Measurements from ENCODE around the gene PLXNA4. TPM values are rescaled to one million over a fixed set of nuclear protein-coding genes. Genes with fewer than 3 reads are reported as not detected.

Gene PLXNA4
- total and polyA plus RNA-seq, 3 experiments from 2014 or later = 0.02 to 0.05 TPM; not detected in 1

GRCh38 chr7:132083126-132083525, 493.1 kb downstream of the PLXNA4 start:
- Histone ChIP-seq H3K9me3 (ENCODE audit: low read length) (no peaks in the 10 kb centered on the region), H3K36me3 (ENCODE audit: insufficient read depth, low read length) (no peaks in the 10 kb centered on the region), H3K4me3 (ENCODE audit: low read length) (no peak overlapping the region), H3K27me3 (ENCODE audit: insufficient read depth, low read length, poor library complexity, severe bottlenecking) (no peaks in the 10 kb centered on the region), H3K27ac (ENCODE audit: low read depth, low read length) (no peak overlapping the region), H3K4me1 (ENCODE audit: insufficient read depth, low read length) (no peaks in the 10 kb centered on the region)
- ChIA-PET POLR2A (no interaction called here), CTCF (no interaction called here)
- H3K27ac Mint-ChIP-seq = no peak overlapping the region
- no peak overlapping the region for H3K4me3 Mint-ChIP-seq
- peaks cover 0 to 2% (median 0%) of the 10 kb centered on the region in 5 donors for H3K9me3 Mint-ChIP-seq
- DNase-seq = no peak
- H3K36me3 Mint-ChIP-seq = no peaks in the 10 kb centered on the region
- peaks cover 18 to 29% of the 10 kb centered on the region in 2 donors for H3K27me3 Mint-ChIP-seq
- no peaks in the 10 kb centered on the region for H3K4me1 Mint-ChIP-seq

GRCh38 chr7:132082394-132082793, 493.9 kb downstream of the PLXNA4 start:
- Mint-ChIP-seq H3K27ac (no peak overlapping the region), H3K4me1 (no peaks in the 10 kb centered on the region), H3K36me3 (no peaks in the 10 kb centered on the region), H3K4me3 (no peak overlapping the region), H3K27me3 (peaks cover 17 to 30% of the 10 kb centered on the region in 2 donors), H3K9me3 (no peaks in the 10 kb centered on the region)
- POLR2A ChIA-PET = no interaction called here
- H3K4me1 ChIP-seq (ENCODE audit: insufficient read depth, low read length) = no peaks in the 10 kb centered on the region
- H3K27me3 ChIP-seq (ENCODE audit: insufficient read depth, low read length, poor library complexity, severe bottlenecking) = no peaks in the 10 kb centered on the region
- no peaks in the 10 kb centered on the region for H3K9me3 ChIP-seq (ENCODE audit: low read length)
- DNase-seq = no peak
- CTCF ChIA-PET = no interaction called here
- no peaks in the 10 kb centered on the region for H3K36me3 ChIP-seq (ENCODE audit: insufficient read depth, low read length)
- H3K4me3 ChIP-seq (ENCODE audit: low read length) = no peak overlapping the region
- H3K27ac ChIP-seq (ENCODE audit: low read depth, low read length) = no peak overlapping the region

GRCh38 chr7:132081686-132082085, 494.6 kb downstream of the PLXNA4 start:
- H3K4me1 ChIP-seq (ENCODE audit: insufficient read depth, low read length) = no peaks in the 10 kb centered on the region
- no peak overlapping the region for H3K4me3 Mint-ChIP-seq
- ChIA-PET CTCF (no interaction called here), POLR2A (no interaction called here)
- no peak overlapping the region for H3K4me3 ChIP-seq (ENCODE audit: low read length)
- H3K36me3 Mint-ChIP-seq = no peaks in the 10 kb centered on the region
- H3K9me3 Mint-ChIP-seq = no peaks in the 10 kb centered on the region
- no peak for DNase-seq
- no peaks in the 10 kb centered on the region for H3K27me3 ChIP-seq (ENCODE audit: insufficient read depth, low read length, poor library complexity, severe bottlenecking)
- H3K27ac Mint-ChIP-seq = no peak overlapping the region
- H3K27ac ChIP-seq (ENCODE audit: low read depth, low read length) = no peak overlapping the region
- H3K36me3 ChIP-seq (ENCODE audit: insufficient read depth, low read length) = no peaks in the 10 kb centered on the region
- no peaks in the 10 kb centered on the region for H3K4me1 Mint-ChIP-seq
- peaks cover 21 to 35% of the 10 kb centered on the region in 2 donors for H3K27me3 Mint-ChIP-seq
- H3K9me3 ChIP-seq (ENCODE audit: low read length) = no peaks in the 10 kb centered on the region

GRCh38 chr7:132080967-132081668, 495.2 kb downstream of the PLXNA4 start:
- Mint-ChIP-seq H3K27me3 (peaks cover 24 to 40% of the 10 kb centered on the region in 2 donors), H3K27ac (no peak overlapping the region), H3K4me1 (no peaks in the 10 kb centered on the region), H3K4me3 (no peak overlapping the region), H3K36me3 (no peaks in the 10 kb centered on the region), H3K9me3 (no peaks in the 10 kb centered on the region)
- Histone ChIP-seq H3K27ac (ENCODE audit: low read depth, low read length) (no peak overlapping the region), H3K27me3 (ENCODE audit: insufficient read depth, low read length, poor library complexity, severe bottlenecking) (no peaks in the 10 kb centered on the region), H3K36me3 (ENCODE audit: insufficient read depth, low read length) (no peaks in the 10 kb centered on the region), H3K9me3 (ENCODE audit: low read length) (no peaks in the 10 kb centered on the region), H3K4me1 (ENCODE audit: insufficient read depth, low read length) (no peaks in the 10 kb centered on the region), H3K4me3 (ENCODE audit: low read length) (no peak overlapping the region)
- CTCF ChIA-PET = no interaction called here
- no peak for DNase-seq
- POLR2A ChIA-PET = no interaction called here

GRCh38 chr7:132080467-132080866, 495.8 kb downstream of the PLXNA4 start:
- CTCF ChIA-PET = no interaction called here
- Mint-ChIP-seq H3K27ac (no peak overlapping the region), H3K4me1 (no peaks in the 10 kb centered on the region), H3K4me3 (no peak overlapping the region), H3K27me3 (peaks cover 27 to 46% of the 10 kb centered on the region in 2 donors), H3K9me3 (no peaks in the 10 kb centered on the region), H3K36me3 (no peaks in the 10 kb centered on the region)
- no peaks in the 10 kb centered on the region for H3K36me3 ChIP-seq (ENCODE audit: insufficient read depth, low read length)
- H3K4me1 ChIP-seq (ENCODE audit: insufficient read depth, low read length) = no peaks in the 10 kb centered on the region
- POLR2A ChIA-PET = no interaction called here
- no peak for DNase-seq
- H3K27me3 ChIP-seq (ENCODE audit: insufficient read depth, low read length, poor library complexity, severe bottlenecking) = no peaks in the 10 kb centered on the region
- no peak overlapping the region for H3K4me3 ChIP-seq (ENCODE audit: low read length)
- no peak overlapping the region for H3K27ac ChIP-seq (ENCODE audit: low read depth, low read length)
- no peaks in the 10 kb centered on the region for H3K9me3 ChIP-seq (ENCODE audit: low read length)

- Mint-ChIP-seq H3K4me3 (no peak overlapping the region), H3K36me3 (no peaks in the 10 kb centered on the region), H3K27ac (no peak overlapping the region), H3K9me3 (no peaks in the 10 kb centered on the region), H3K27me3 (peaks cover 28 to 43% of the 10 kb centered on the region in 2 donors), H3K4me1 (no peaks in the 10 kb centered on the region)
- no peak overlapping the region for H3K27ac ChIP-seq (ENCODE audit: low read depth, low read length)
- H3K4me1 ChIP-seq (ENCODE audit: insufficient read depth, low read length) = no peaks in the 10 kb centered on the region
- H3K4me3 ChIP-seq (ENCODE audit: low read length) = no peak overlapping the region
- H3K27me3 ChIP-seq (ENCODE audit: insufficient read depth, low read length, poor library complexity, severe bottlenecking) = no peaks in the 10 kb centered on the region
- no peaks in the 10 kb centered on the region for H3K36me3 ChIP-seq (ENCODE audit: insufficient read depth, low read length)
- POLR2A ChIA-PET = no interaction called here
- H3K9me3 ChIP-seq (ENCODE audit: low read length) = no peaks in the 10 kb centered on the region
- no peak for DNase-seq
- CTCF ChIA-PET = no interaction called here
Observed at GRCh38 chr7:132078891-132079735, 497.2 kb downstream of the PLXNA4 start.

- POLR2A ChIA-PET = no interaction called here
Observed at GRCh38 chr7:132077971-132078685, 498.1 kb downstream of the PLXNA4 start.

More at GRCh38 chr7:132077971-132078685, 498.1 kb downstream of the PLXNA4 start:
- CTCF ChIA-PET = no interaction called here
- Histone ChIP-seq H3K27me3 (ENCODE audit: insufficient read depth, low read length, poor library complexity, severe bottlenecking) (no peaks in the 10 kb centered on the region), H3K4me1 (ENCODE audit: insufficient read depth, low read length) (no peaks in the 10 kb centered on the region), H3K36me3 (ENCODE audit: insufficient read depth, low read length) (no peaks in the 10 kb centered on the region), H3K27ac (ENCODE audit: low read depth, low read length) (no peak overlapping the region), H3K4me3 (ENCODE audit: low read length) (no peak overlapping the region), H3K9me3 (ENCODE audit: low read length) (no peaks in the 10 kb centered on the region)
- Mint-ChIP-seq H3K9me3 (no peaks in the 10 kb centered on the region), H3K4me3 (no peak overlapping the region), H3K27ac (no peak overlapping the region), H3K36me3 (no peaks in the 10 kb centered on the region), H3K27me3 (peaks cover 23 to 35% of the 10 kb centered on the region in 2 donors), H3K4me1 (no peaks in the 10 kb centered on the region)
- no peak for DNase-seq

Data from CD8-positive, alpha-beta memory T cell (primary cell).